Lung (tissue), 12 donors: ENCODE data around the gene NELL2. TPM values are rescaled to one million over a fixed set of nuclear protein-coding genes. Genes with fewer than 3 reads are reported as not detected.

Experiments
- ATAC-seq: fragments of 200-7000 bp; cut with Tn5 transposase; one replicate; pipeline ENCODE4 v1.9.1; 2020; ENCODE audit warnings: moderate number of reproducible peaks; ENCODE audit not compliant: insufficient read depth, low FRiP score
- DNase-seq, 3 donors: peaks; one replicate each; pipeline ENCODE4 v3.0.0-alpha.2; 2013 to 2017
- H3K27ac ChIP-seq, 2 donors: one replicate each; pipeline ENCODE4 v1.5.1; 2013; ENCODE audit warnings: mild to moderate bottlenecking in 2 of 2, moderate library complexity in 2 of 2, control low read depth in 1 of 2, inconsistent platforms in 1 of 2, low read depth in 1 of 2, low read length in 1 of 2
- H3K27me3 ChIP-seq, 3 donors: one replicate each; pipeline ENCODE4 v1.5.1; 2013; ENCODE audit warnings: low read length in 2 of 3; ENCODE audit not compliant: control insufficient read depth in 3 of 3, insufficient read depth in 3 of 3
- H3K36me3 ChIP-seq, 4 donors: one replicate each; pipeline ENCODE4 v1.5.1; 2013; ENCODE audit warnings: low read length in 4 of 4, mild to moderate bottlenecking in 1 of 4, moderate library complexity in 1 of 4; ENCODE audit not compliant: control insufficient read depth in 4 of 4, insufficient read depth in 4 of 4
- H3K4me1 ChIP-seq, 5 donors: one replicate each; pipeline ENCODE4 v1.5.1; 2013; ENCODE audit warnings: low read length in 5 of 5, mild to moderate bottlenecking in 2 of 5, moderate library complexity in 1 of 5; ENCODE audit not compliant: control insufficient read depth in 5 of 5, insufficient read depth in 5 of 5
- H3K4me3 ChIP-seq: one replicate; pipeline ENCODE4 v1.5.1; 2013; ENCODE audit warnings: mild to moderate bottlenecking, control low read depth, moderate library complexity
- H3K9ac ChIP-seq, 2 donors: one replicate each; pipeline ENCODE4 v1.5.1; 2013; ENCODE audit warnings: low read length in 2 of 2, control low read depth in 1 of 2; ENCODE audit not compliant: insufficient read depth in 1 of 2
- H3K9me3 ChIP-seq, 4 donors: one replicate each; pipeline ENCODE4 v1.5.1; 2013; ENCODE audit warnings: low read length in 3 of 4, mild to moderate bottlenecking in 1 of 4, moderate library complexity in 1 of 4; ENCODE audit not compliant: control insufficient read depth in 4 of 4, insufficient read depth in 3 of 4
- WGBS, 2 donors: extraction: QIAGEN DNeasy Blood & Tissue Kit; methylation state at CpG; one replicate each; pipeline ENCODE4 v1.1.7; 2013; 5-methylcytosine and 5-hydroxymethylcytosine counted together
- polyA plus RNA-seq, 2 donors: library from polyadenylated mRNA; stranded (reverse); fragments of 200-250 nt; gene quantifications; one replicate each; pipeline ENCODE4 v1.2.1, GENCODE V29; 2013
- total RNA-seq, 2 donors: library from RNA; depleted of rRNA in 1 of 2; stranded (reverse); fragments of >200 nt in 1 of 2; gene quantifications; one replicate each; pipeline ENCODE4 v1.2.1, GENCODE V29; 2014 to 2021
- TF ChIP-seq, protein P1 (sequence below): IDR thresholded peaks from 2 replicates; pipeline ENCODE4 v1.5.1; 2012; ENCODE audit warnings: mild to moderate bottlenecking; ENCODE audit errors: control extremely low read depth, extremely low read depth
- donor health status: control.
- donor health status: control.
- donor health status: Bipolar disorder and iron deficiency.
- donor health status: healthy.
- donor health status: DM: yes; HTN: yes; CAD: no.

NELL2 gene
- total and polyA plus RNA-seq, 4 donors = 2.2 to 15.9 (median 8.6) TPM

- no peak for DNase-seq
- no peaks in the 10 kb centered on the region for H3K9me3 ChIP-seq
- no peak for ATAC-seq
- TF ChIP-seq, protein P1, sequence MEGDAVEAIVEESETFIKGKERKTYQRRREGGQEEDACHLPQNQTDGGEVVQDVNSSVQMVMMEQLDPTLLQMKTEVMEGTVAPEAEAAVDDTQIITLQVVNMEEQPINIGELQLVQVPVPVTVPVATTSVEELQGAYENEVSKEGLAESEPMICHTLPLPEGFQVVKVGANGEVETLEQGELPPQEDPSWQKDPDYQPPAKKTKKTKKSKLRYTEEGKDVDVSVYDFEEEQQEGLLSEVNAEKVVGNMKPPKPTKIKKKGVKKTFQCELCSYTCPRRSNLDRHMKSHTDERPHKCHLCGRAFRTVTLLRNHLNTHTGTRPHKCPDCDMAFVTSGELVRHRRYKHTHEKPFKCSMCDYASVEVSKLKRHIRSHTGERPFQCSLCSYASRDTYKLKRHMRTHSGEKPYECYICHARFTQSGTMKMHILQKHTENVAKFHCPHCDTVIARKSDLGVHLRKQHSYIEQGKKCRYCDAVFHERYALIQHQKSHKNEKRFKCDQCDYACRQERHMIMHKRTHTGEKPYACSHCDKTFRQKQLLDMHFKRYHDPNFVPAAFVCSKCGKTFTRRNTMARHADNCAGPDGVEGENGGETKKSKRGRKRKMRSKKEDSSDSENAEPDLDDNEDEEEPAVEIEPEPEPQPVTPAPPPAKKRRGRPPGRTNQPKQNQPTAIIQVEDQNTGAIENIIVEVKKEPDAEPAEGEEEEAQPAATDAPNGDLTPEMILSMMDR = no peak
- no peak overlapping the region for H3K9ac ChIP-seq
- 94% methylated on average over 14 of the region's 14 CpGs for WGBS, 2 donors
- no peaks in the 10 kb centered on the region for H3K36me3 ChIP-seq
- H3K4me3 ChIP-seq = no peak overlapping the region
- H3K4me1 ChIP-seq = no peaks in the 10 kb centered on the region
- no peaks in the 10 kb centered on the region for H3K27me3 ChIP-seq
- H3K27ac ChIP-seq = no peak overlapping the region
These were observed 317.6 kb downstream of the NELL2 start for GRCh38 chr12:44558340-44559100.

DNA sequence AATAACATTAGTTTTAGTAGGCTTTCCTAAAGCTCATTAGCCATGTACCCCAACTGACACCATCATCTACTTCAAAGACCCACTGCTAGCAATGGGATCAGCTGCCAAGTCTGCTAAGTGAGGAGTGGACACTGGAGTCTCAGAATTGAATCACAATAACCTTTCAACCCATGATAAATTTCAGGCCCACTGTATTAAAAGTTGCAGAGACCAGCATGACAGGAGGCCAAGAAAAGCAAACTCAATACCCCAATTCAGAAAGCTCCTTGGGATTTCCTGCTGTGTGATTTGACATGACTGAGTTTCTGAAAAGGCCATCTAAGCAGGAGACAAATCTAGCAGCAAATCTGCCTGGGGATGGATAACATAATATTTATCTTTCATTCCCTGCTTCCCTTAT lies 320.7 kb downstream of the NELL2 start:
- Histone ChIP-seq H3K4me1 (no peaks in the 10 kb centered on the region), H3K9me3 (no peaks in the 10 kb centered on the region), H3K27me3 (no peaks in the 10 kb centered on the region), H3K9ac (no peak overlapping the region), H3K36me3 (no peaks in the 10 kb centered on the region), H3K27ac (no peak overlapping the region), H3K4me3 (no peak overlapping the region)
- DNase-seq = no peak
- TF ChIP-seq, protein P1 = no peak
- no peak for ATAC-seq

DNA sequence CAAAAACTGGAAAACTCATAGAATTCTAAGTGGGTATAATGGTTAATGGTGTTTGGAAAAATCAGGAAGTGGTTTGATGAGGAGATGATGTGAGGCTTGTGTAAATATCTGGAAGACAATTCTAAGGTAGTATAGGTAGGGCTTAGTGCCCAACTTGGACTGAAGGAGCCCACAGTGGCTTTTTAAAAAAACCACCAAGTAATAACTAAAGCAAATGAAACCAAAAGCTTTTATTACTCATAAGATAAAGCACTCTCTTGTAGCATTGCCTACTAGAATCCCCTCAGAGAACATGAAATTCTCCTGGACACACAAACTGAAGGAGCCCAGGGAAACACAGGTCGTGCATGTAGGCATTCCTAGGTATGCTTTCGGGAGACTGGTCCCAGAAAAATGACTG lies 324.5 kb downstream of the NELL2 start:
- no peak overlapping the region for H3K9ac ChIP-seq

More for the DNA sequence above, 324.5 kb downstream of the NELL2 start:
- no peaks in the 10 kb centered on the region for H3K4me1 ChIP-seq
- H3K27me3 ChIP-seq = no peaks in the 10 kb centered on the region
- H3K4me3 ChIP-seq = no peak overlapping the region
- H3K36me3 ChIP-seq = no peaks in the 10 kb centered on the region
- no peaks in the 10 kb centered on the region for H3K9me3 ChIP-seq
- WGBS, 2 donors = 73 to 84% methylated on average over 2 of the region's 2 CpGs
- DNase-seq (no peak), ATAC-seq (no peak)
- H3K27ac ChIP-seq = no peak overlapping the region
- TF ChIP-seq, protein P1 = no peak
